ENCODE measurements around the gene HECTD1.
"Not testable (repeated sequence)": the region's sequence is repeated elsewhere in the genome, so short reads cannot be mapped to it uniquely, and the experiment has no call there.

Gene HECTD1

GRCh38 chr14:31224808-31225207, 17.2 kb upstream of the HECTD1 start:
- no peak for DNase-seq

GRCh38 chr14:31223331-31223730, 15.7 kb upstream of the HECTD1 start:
- no peak for DNase-seq

- DNase-seq = no peak
Measured at GRCh38 chr14:31222834-31223233, 15.2 kb upstream of the HECTD1 start.

GRCh38 chr14:31221266-31221665, 13.7 kb upstream of the HECTD1 start:
- DNase-seq = no peak

- no peak for DNase-seq
Measured at GRCh38 chr14:31219169-31219568, 11.6 kb upstream of the HECTD1 start.

GRCh38 chr14:31216359-31216758, 8.8 kb upstream of the HECTD1 start:
- DNase-seq = no peak

GRCh38 chr14:31212893-31213292, 5.3 kb upstream of the HECTD1 start:
- DNase-seq = no peak

GRCh38 chr14:31209605-31210004, 2.0 kb upstream of the HECTD1 start:
- DNase-seq = no peak

GRCh38 chr14:31208546-31209424, 1.2 kb upstream of the HECTD1 start:
- peak; percentile 49 for DNase-seq

GRCh38 chr14:31207287-31207754, 272 bp downstream of the HECTD1 start:
- DNase-seq = no peak

- DNase-seq = peak; percentile 68
Measured at GRCh38 chr14:31206536-31207286, 882 bp downstream of the HECTD1 start.

GRCh38 chr14:31205681-31206535, 1.7 kb downstream of the HECTD1 start:
- DNase-seq = no peak

GRCh38 chr14:31204593-31205534, 2.7 kb downstream of the HECTD1 start:
- DNase-seq = no peak

GRCh38 chr14:31203899-31204592, 3.5 kb downstream of the HECTD1 start:
- not testable (repeated sequence) for DNase-seq

GRCh38 chr14:31203414-31203742, 4.2 kb downstream of the HECTD1 start:
- DNase-seq = no peak

GRCh38 chr14:31201111-31201510, 6.5 kb downstream of the HECTD1 start:
- no peak for DNase-seq

GRCh38 chr14:31200702-31200990, 6.9 kb downstream of the HECTD1 start:
- DNase-seq = no peak

- DNase-seq = no peak
Measured at GRCh38 chr14:31197671-31198070, 9.9 kb downstream of the HECTD1 start.

- no peak for DNase-seq
Measured at GRCh38 chr14:31196839-31197492, 10.6 kb downstream of the HECTD1 start.

GRCh38 chr14:31194661-31195060, 12.9 kb downstream of the HECTD1 start:
- no peak for DNase-seq

- no peak for DNase-seq
Measured at GRCh38 chr14:31194095-31194494, 13.5 kb downstream of the HECTD1 start.
